ENCODE data around the gene MTMR6. TPM values are rescaled to one million over a fixed set of nuclear protein-coding genes. Genes with fewer than 3 reads are reported as not detected.
A peak's percentile ranks its signal among the peaks of the same experiment; 100 is the strongest.

Gene MTMR6
- total and polyA plus RNA-seq, 4 donors: 11.2 to 20.7 (median 15.4) TPM

GRCh38 chr13:25306671-25307464 is 19.6 kb upstream of the MTMR6 start:
- WGBS, 2 donors: 87% methylated on average over 7 of the region's 7 CpGs
- H3K4me1 ChIP-seq (ENCODE audit: control insufficient read depth in 1 of 2, insufficient read depth in 2 of 2, low read length in 2 of 2): peaks cover 0 to 2% of the 10 kb centered on the region in 2 donors
- peaks cover 0 to 1% of the 10 kb centered on the region in 2 donors for H3K36me3 ChIP-seq (ENCODE audit: control insufficient read depth in 1 of 2, insufficient read depth in 2 of 2, low read length in 1 of 2)
- no peaks in the 10 kb centered on the region for H3K9me3 ChIP-seq (ENCODE audit: control insufficient read depth, low read length)
- H3K27ac ChIP-seq (ENCODE audit: low read depth in 1 of 2, low read length in 2 of 2): no peak overlapping the region
- no peak overlapping the region for H3K4me3 ChIP-seq (ENCODE audit: low read length in 2 of 2)
- no peaks in the 10 kb centered on the region for H3K27me3 ChIP-seq (ENCODE audit: control insufficient read depth in 1 of 2, insufficient read depth in 2 of 2, low read length in 1 of 2)
- ATAC-seq (ENCODE audit: low FRiP score) (no peak), DNase-seq (no peak)
- intact Hi-C loops (cut with DNase I): no loop called here

GRCh38 chr13:25302121-25302520 is 14.8 kb upstream of the MTMR6 start:
- Histone ChIP-seq H3K9me3 (ENCODE audit: control insufficient read depth, low read length) (no peaks in the 10 kb centered on the region), H3K27me3 (ENCODE audit: control insufficient read depth in 1 of 2, insufficient read depth in 2 of 2, low read length in 1 of 2) (no peaks in the 10 kb centered on the region), H3K27ac (ENCODE audit: low read depth in 1 of 2, low read length in 2 of 2) (peak overlapping the region in 1 of 2 donors; percentile 96), H3K4me3 (ENCODE audit: low read length in 2 of 2) (peak overlapping the region; percentile 65 to 70), H3K4me1 (ENCODE audit: control insufficient read depth in 1 of 2, insufficient read depth in 2 of 2, low read length in 2 of 2) (peaks cover 0 to 2% of the 10 kb centered on the region in 2 donors), H3K36me3 (ENCODE audit: control insufficient read depth in 1 of 2, insufficient read depth in 2 of 2, low read length in 1 of 2) (peaks cover 0 to 1% of the 10 kb centered on the region in 2 donors)
- intact Hi-C loops (cut with DNase I): no loop called here
- no peak for DNase-seq
- ATAC-seq (ENCODE audit: low FRiP score): no peak
- 4% methylated on average over 7 of the region's 7 CpGs for WGBS, 2 donors

- WGBS, 2 donors: 0 to 1% methylated on average over 62 to 64 of the region's 64 CpGs
- Histone ChIP-seq H3K4me3 (ENCODE audit: low read length in 2 of 2) (peak within 1 kb of the TSS; percentile 65 to 73), H3K4me1 (ENCODE audit: control insufficient read depth in 1 of 2, insufficient read depth in 2 of 2, low read length in 2 of 2) (peaks cover 0 to 2% of the 10 kb centered on the region in 2 donors), H3K27me3 (ENCODE audit: control insufficient read depth in 1 of 2, insufficient read depth in 2 of 2, low read length in 1 of 2) (no peaks in the 10 kb centered on the region), H3K36me3 (ENCODE audit: control insufficient read depth in 1 of 2, insufficient read depth in 2 of 2, low read length in 1 of 2) (peaks cover 0 to 1% of the 10 kb centered on the region in 2 donors), H3K27ac (ENCODE audit: low read depth in 1 of 2, low read length in 2 of 2) (peak within 1 kb of the TSS in 1 of 2 donors; percentile 96), H3K9me3 (ENCODE audit: control insufficient read depth, low read length) (no peaks in the 10 kb centered on the region)
- DNase-seq (peak; percentile 98), ATAC-seq (ENCODE audit: low FRiP score) (peak; percentile 100)
- intact Hi-C loops (cut with DNase I): loop anchor here in 1 of 2 donors (1.0 kb wide), 1 partner anchor 14 kb away; the partner anchor contains the start of gene MTMR6
These were observed 14.2 kb upstream of the MTMR6 start, which contains the start of gene NUP58 for GRCh38 chr13:25301347-25302113. TSS of gene NUP58 (plus strand) at chr13:25301625. CDS start at chr13:25301774, 149 bp downstream.

GRCh38 chr13:25300861-25301346 is 13.6 kb upstream of the MTMR6 start:
- H3K9me3 ChIP-seq (ENCODE audit: control insufficient read depth, low read length): no peaks in the 10 kb centered on the region
- peak overlapping the region; percentile 34 to 73 for H3K4me3 ChIP-seq (ENCODE audit: low read length in 2 of 2)
- peaks cover 0 to 1% of the 10 kb centered on the region in 2 donors for H3K36me3 ChIP-seq (ENCODE audit: control insufficient read depth in 1 of 2, insufficient read depth in 2 of 2, low read length in 1 of 2)
- DNase-seq (peak; percentile 53 to 76), ATAC-seq (ENCODE audit: low FRiP score) (peak; percentile 69)
- intact Hi-C loops (cut with DNase I): loop anchor here in 1 of 2 donors (1.0 kb wide), 1 partner anchor 14 kb away; the partner anchor contains the start of gene MTMR6
- no peaks in the 10 kb centered on the region for H3K27me3 ChIP-seq (ENCODE audit: control insufficient read depth in 1 of 2, insufficient read depth in 2 of 2, low read length in 1 of 2)
- peaks cover 0 to 2% of the 10 kb centered on the region in 2 donors for H3K4me1 ChIP-seq (ENCODE audit: control insufficient read depth in 1 of 2, insufficient read depth in 2 of 2, low read length in 2 of 2)
- 13 to 14% methylated on average over 33 of the region's 33 CpGs for WGBS, 2 donors
- peak overlapping the region in 1 of 2 donors; percentile 80 for H3K27ac ChIP-seq (ENCODE audit: low read depth in 1 of 2, low read length in 2 of 2)

GRCh38 chr13:25295701-25296100 is 8.4 kb upstream of the MTMR6 start:
- H3K9me3 ChIP-seq (ENCODE audit: control insufficient read depth, low read length): no peaks in the 10 kb centered on the region
- no peaks in the 10 kb centered on the region for H3K36me3 ChIP-seq (ENCODE audit: control insufficient read depth in 1 of 2, insufficient read depth in 2 of 2, low read length in 1 of 2)
- DNase-seq (no peak), ATAC-seq (ENCODE audit: low FRiP score) (no peak)
- H3K4me3 ChIP-seq (ENCODE audit: low read length in 2 of 2): no peak overlapping the region
- H3K27me3 ChIP-seq (ENCODE audit: control insufficient read depth in 1 of 2, insufficient read depth in 2 of 2, low read length in 1 of 2): peaks cover 0 to 2% of the 10 kb centered on the region in 2 donors
- WGBS, 2 donors: 68 to 73% methylated on average over 3 of the region's 3 CpGs
- no peak overlapping the region for H3K27ac ChIP-seq (ENCODE audit: low read depth in 1 of 2, low read length in 2 of 2)
- intact Hi-C loops (cut with DNase I): no loop called here
- no peaks in the 10 kb centered on the region for H3K4me1 ChIP-seq (ENCODE audit: control insufficient read depth in 1 of 2, insufficient read depth in 2 of 2, low read length in 2 of 2)

GRCh38 chr13:25295228-25295627 is 7.9 kb upstream of the MTMR6 start:
- WGBS, 2 donors: 80 to 85% methylated on average over 3 of the region's 3 CpGs
- ATAC-seq (ENCODE audit: low FRiP score) (no peak), DNase-seq (no peak)
- Histone ChIP-seq H3K4me1 (ENCODE audit: control insufficient read depth in 1 of 2, insufficient read depth in 2 of 2, low read length in 2 of 2) (no peaks in the 10 kb centered on the region), H3K27me3 (ENCODE audit: control insufficient read depth in 1 of 2, insufficient read depth in 2 of 2, low read length in 1 of 2) (peaks cover 0 to 2% of the 10 kb centered on the region in 2 donors), H3K9me3 (ENCODE audit: control insufficient read depth, low read length) (no peaks in the 10 kb centered on the region), H3K36me3 (ENCODE audit: control insufficient read depth in 1 of 2, insufficient read depth in 2 of 2, low read length in 1 of 2) (no peaks in the 10 kb centered on the region), H3K4me3 (ENCODE audit: low read length in 2 of 2) (no peak overlapping the region), H3K27ac (ENCODE audit: low read depth in 1 of 2, low read length in 2 of 2) (no peak overlapping the region)
- intact Hi-C loops (cut with DNase I): no loop called here

- WGBS, 2 donors: 39 to 48% methylated on average over 1 of the region's 1 CpG
- intact Hi-C loops (cut with DNase I): no loop called here
- DNase-seq (peak in 1 of 2 donors; percentile 51), ATAC-seq (ENCODE audit: low FRiP score) (no peak)
- no peak overlapping the region for H3K27ac ChIP-seq (ENCODE audit: low read depth in 1 of 2, low read length in 2 of 2)
- no peaks in the 10 kb centered on the region for H3K36me3 ChIP-seq (ENCODE audit: control insufficient read depth in 1 of 2, insufficient read depth in 2 of 2, low read length in 1 of 2)
- H3K4me1 ChIP-seq (ENCODE audit: control insufficient read depth in 1 of 2, insufficient read depth in 2 of 2, low read length in 2 of 2): no peaks in the 10 kb centered on the region
- H3K27me3 ChIP-seq (ENCODE audit: control insufficient read depth in 1 of 2, insufficient read depth in 2 of 2, low read length in 1 of 2): peaks cover 0 to 2% of the 10 kb centered on the region in 2 donors
- no peak overlapping the region for H3K4me3 ChIP-seq (ENCODE audit: low read length in 2 of 2)
- no peaks in the 10 kb centered on the region for H3K9me3 ChIP-seq (ENCODE audit: control insufficient read depth, low read length)
These were observed 5.0 kb upstream of the MTMR6 start for GRCh38 chr13:25292301-25292700.

GRCh38 chr13:25291691-25292090 is 4.4 kb upstream of the MTMR6 start:
- H3K4me1 ChIP-seq (ENCODE audit: control insufficient read depth in 1 of 2, insufficient read depth in 2 of 2, low read length in 2 of 2): no peaks in the 10 kb centered on the region
- H3K9me3 ChIP-seq (ENCODE audit: control insufficient read depth, low read length): no peaks in the 10 kb centered on the region
- no peak overlapping the region for H3K4me3 ChIP-seq (ENCODE audit: low read length in 2 of 2)
- DNase-seq (no peak), ATAC-seq (ENCODE audit: low FRiP score) (no peak)
- intact Hi-C loops (cut with DNase I): no loop called here
- H3K27me3 ChIP-seq (ENCODE audit: control insufficient read depth in 1 of 2, insufficient read depth in 2 of 2, low read length in 1 of 2): peaks cover 0 to 2% of the 10 kb centered on the region in 2 donors
- H3K36me3 ChIP-seq (ENCODE audit: control insufficient read depth in 1 of 2, insufficient read depth in 2 of 2, low read length in 1 of 2): no peaks in the 10 kb centered on the region
- H3K27ac ChIP-seq (ENCODE audit: low read depth in 1 of 2, low read length in 2 of 2): no peak overlapping the region
- 73 to 84% methylated on average over 1 of the region's 1 CpG for WGBS, 2 donors

All from aorta (tissue), 5 donors.